Measurements from ENCODE around the gene ZBTB43. TPM values are rescaled to one million over a fixed set of nuclear protein-coding genes. Genes with fewer than 3 reads are reported as not detected.

ZBTB43 gene
- total and polyA plus RNA-seq, 2 of the 4 experiments (the other 2 are of a cell fraction), result 4.5 to 15.1 TPM

DNA sequence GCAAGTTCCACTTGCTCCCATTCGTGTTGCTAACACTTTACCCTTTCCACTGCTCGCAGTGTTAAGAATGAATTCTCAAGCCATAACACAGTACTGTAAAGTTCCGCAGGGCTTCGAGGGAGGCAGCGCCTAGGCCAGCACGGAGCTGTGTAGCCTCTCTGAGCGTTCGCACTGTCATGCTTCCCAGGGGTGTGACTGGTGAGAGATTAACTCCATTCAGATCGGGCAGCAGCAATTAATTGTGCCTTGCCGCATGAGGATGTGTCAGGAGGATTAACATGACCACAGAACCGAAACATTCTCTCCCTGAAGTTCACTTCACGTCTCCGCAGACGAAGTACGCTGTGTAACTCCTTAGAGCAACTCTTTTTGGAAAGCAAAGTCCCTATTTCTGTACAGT is 78.8 kb downstream of the ZBTB43 start:
- H4K20me1 ChIP-seq (ENCODE audit: insufficient read depth, low read length), result peaks cover 45% of the 10 kb centered on the region
- no peak overlapping the region for H2BK15ac ChIP-seq (ENCODE audit: low read depth, low read length)
- no peaks in the 10 kb centered on the region for H3K27me3 ChIP-seq (ENCODE audit: control insufficient read depth, insufficient read depth, low read length)
- ATAC-seq (ENCODE audit: low read depth) (no peak), DNase-seq (no peak)
- no peak overlapping the region for H2BK120ac ChIP-seq (ENCODE audit: low read depth, low read length)
- no peak overlapping the region for H3K27ac ChIP-seq (ENCODE audit: insufficient read depth, low read length)
- POLR2A ChIA-PET (ENCODE audit: unreplicated experiment), result no interaction called here
- no peak overlapping the region for H2AK5ac ChIP-seq (ENCODE audit: low read depth, low read length)
- H2BK20ac ChIP-seq (ENCODE audit: low read depth, low read length), result no peak overlapping the region
- BruUV-seq (replicated peaks), result no TSS peak
- peaks cover 31% of the 10 kb centered on the region for H3K36me3 ChIP-seq (ENCODE audit: control insufficient read depth, insufficient read depth, low read length)
- intact Hi-C loops (cut with micrococcal nuclease) (no loop called here), dilution Hi-C loops (cut with HindIII; ENCODE audit: low sequenced_read_pairs, unreplicated experiment) (no loop called here), in situ Hi-C loops (cut with MboI; ENCODE audit: low sequenced_read_pairs) (no loop called here)
- H3K9ac ChIP-seq (ENCODE audit: low read depth, low read length), result no peak overlapping the region
- H3K18ac ChIP-seq (ENCODE audit: low read depth, low read length), result no peak overlapping the region
- H3K23ac ChIP-seq (ENCODE audit: low read depth, low read length), result no peak overlapping the region
- H2BK5ac ChIP-seq (ENCODE audit: low read depth, low read length, poor library complexity, severe bottlenecking), result peak overlapping the region; percentile 22
- no peak overlapping the region for H3K4me2 ChIP-seq (ENCODE audit: low read depth, low read length)
- CTCF ChIA-PET, result no interaction called here
- H4K91ac ChIP-seq (ENCODE audit: insufficient read depth, low read depth, low read length), result no peak overlapping the region
- no peak overlapping the region for H3K56ac ChIP-seq (ENCODE audit: extremely low read depth, insufficient read depth, low read length)
- peak overlapping the region; percentile 52 for H2AFZ ChIP-seq (replicated peaks; ENCODE audit: low read length, poor library complexity)
- no peaks in the 10 kb centered on the region for H3K9me3 ChIP-seq (ENCODE audit: control insufficient read depth, insufficient read depth, low read length)
- TF ChIP-seq, protein P1, sequence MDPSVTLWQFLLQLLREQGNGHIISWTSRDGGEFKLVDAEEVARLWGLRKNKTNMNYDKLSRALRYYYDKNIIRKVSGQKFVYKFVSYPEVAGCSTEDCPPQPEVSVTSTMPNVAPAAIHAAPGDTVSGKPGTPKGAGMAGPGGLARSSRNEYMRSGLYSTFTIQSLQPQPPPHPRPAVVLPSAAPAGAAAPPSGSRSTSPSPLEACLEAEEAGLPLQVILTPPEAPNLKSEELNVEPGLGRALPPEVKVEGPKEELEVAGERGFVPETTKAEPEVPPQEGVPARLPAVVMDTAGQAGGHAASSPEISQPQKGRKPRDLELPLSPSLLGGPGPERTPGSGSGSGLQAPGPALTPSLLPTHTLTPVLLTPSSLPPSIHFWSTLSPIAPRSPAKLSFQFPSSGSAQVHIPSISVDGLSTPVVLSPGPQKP (IDR thresholded peaks at IDR 0.05; ENCODE audit: borderline replicate concordance, low read depth, low read length), result no peak
- no peak for TF ChIP-seq RCOR1 (IDR thresholded peaks at IDR 0.05; ENCODE audit: insufficient replicate concordance, low read length)
- TF ChIP-seq RAD21 (IDR thresholded peaks at IDR 0.05; ENCODE audit: low read length), result no peak
- TF ChIP-seq FOS (IDR thresholded peaks at IDR 0.05; ENCODE audit: low read depth, low read length), result no peak
- no peak for TF ChIP-seq NFE2L2 (IDR thresholded peaks at IDR 0.05; ENCODE audit: low read depth, low read length)
- TF ChIP-seq, protein P2, sequence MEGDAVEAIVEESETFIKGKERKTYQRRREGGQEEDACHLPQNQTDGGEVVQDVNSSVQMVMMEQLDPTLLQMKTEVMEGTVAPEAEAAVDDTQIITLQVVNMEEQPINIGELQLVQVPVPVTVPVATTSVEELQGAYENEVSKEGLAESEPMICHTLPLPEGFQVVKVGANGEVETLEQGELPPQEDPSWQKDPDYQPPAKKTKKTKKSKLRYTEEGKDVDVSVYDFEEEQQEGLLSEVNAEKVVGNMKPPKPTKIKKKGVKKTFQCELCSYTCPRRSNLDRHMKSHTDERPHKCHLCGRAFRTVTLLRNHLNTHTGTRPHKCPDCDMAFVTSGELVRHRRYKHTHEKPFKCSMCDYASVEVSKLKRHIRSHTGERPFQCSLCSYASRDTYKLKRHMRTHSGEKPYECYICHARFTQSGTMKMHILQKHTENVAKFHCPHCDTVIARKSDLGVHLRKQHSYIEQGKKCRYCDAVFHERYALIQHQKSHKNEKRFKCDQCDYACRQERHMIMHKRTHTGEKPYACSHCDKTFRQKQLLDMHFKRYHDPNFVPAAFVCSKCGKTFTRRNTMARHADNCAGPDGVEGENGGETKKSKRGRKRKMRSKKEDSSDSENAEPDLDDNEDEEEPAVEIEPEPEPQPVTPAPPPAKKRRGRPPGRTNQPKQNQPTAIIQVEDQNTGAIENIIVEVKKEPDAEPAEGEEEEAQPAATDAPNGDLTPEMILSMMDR (conservative IDR thresholded peaks at IDR 0.05; ENCODE audit: low read depth, low read length), result no peak
- no peak for TF ChIP-seq CHD1 (IDR thresholded peaks at IDR 0.05; ENCODE audit: low read depth, low read length)
- TF ChIP-seq POLR2A (IDR thresholded peaks at IDR 0.05; ENCODE audit: low read depth, low read length), result no peak
- no peak for TF ChIP-seq RFX5 (IDR thresholded peaks at IDR 0.05; ENCODE audit: low read depth, low read length)
- peaks cover 3% of the 10 kb centered on the region for H3K4me1 ChIP-seq (ENCODE audit: control insufficient read depth, insufficient read depth, low read length)
- H3K9me1 ChIP-seq (ENCODE audit: insufficient read depth, low read length), result peaks cover 10% of the 10 kb centered on the region
- no peak overlapping the region for H3K4me3 ChIP-seq (ENCODE audit: insufficient read depth, low read depth, low read length)
- no CpG with 5 or more reads among the region's 15 CpGs for WGBS, 2 experiments (ENCODE audit: extremely low coverage in 2 of 2, insufficient read length in 1 of 2)
- no peak overlapping the region for H4K8ac ChIP-seq (ENCODE audit: low read depth in 2 of 2, low read length in 2 of 2)
- no peak overlapping the region for H2AK9ac ChIP-seq (replicated peaks; ENCODE audit: low read depth, low read length, poor library complexity)
- peaks cover 36 to 61% of the 10 kb centered on the region in 2 experiments for H3K79me1 ChIP-seq (ENCODE audit: low read depth in 1 of 2, low read length in 2 of 2)
- no peak overlapping the region for H3K14ac ChIP-seq (replicated peaks; ENCODE audit: low read depth, low read length)
- no peak overlapping the region for H3K4ac ChIP-seq (ENCODE audit: low read depth, low read length)
- no peak overlapping the region for H4K5ac ChIP-seq (ENCODE audit: low read depth, low read length)

Measured in IMR-90 (cell line).